Stimulated activated CD4-positive, alpha-beta T cell treated with anti-CD3 and anti-CD28 coated beads, Interleukin-1b, Interleukin-23, amount 100 ng/mL, for 48 hours (primary cell): ENCODE data around the gene MEIOC.
"Not testable (repeated sequence)": the region's sequence is repeated elsewhere in the genome, so short reads cannot be mapped to it uniquely, and the experiment has no call there.

Source experiments
- DNase-seq: peaks from one replicate; pipeline ENCODE4 v3.0.0-alpha.2; 2020

MEIOC gene

GRCh38 chr17:44655983-44656710 lies at the start of gene MEIOC:
MEIOC (plus strand) TSS chr17:44656468; CDS start chr17:44656614, 146 bp downstream.
- DNase-seq: peak; percentile 39

DNA sequence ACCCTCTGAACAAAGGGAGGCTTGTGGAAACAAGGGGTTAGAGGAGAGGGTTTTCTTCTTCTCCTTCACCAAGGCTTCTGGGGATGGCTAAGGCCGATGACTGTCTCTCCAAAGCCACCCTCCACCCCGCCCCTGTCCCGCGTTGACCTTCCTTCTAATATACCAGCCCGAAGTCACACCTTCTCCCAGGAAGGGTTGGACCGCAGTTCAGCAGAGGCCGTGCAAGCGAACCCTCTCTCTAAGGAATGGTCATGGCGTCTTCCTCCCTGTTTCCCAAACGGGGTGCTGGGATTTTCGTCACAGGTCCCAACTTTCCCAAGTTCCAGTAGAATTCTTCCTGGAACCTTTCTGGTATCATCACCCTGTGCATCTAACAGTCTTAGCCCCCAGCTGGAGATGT lies 49.6 kb upstream of the MEIOC start:
- no peak for DNase-seq

DNA sequence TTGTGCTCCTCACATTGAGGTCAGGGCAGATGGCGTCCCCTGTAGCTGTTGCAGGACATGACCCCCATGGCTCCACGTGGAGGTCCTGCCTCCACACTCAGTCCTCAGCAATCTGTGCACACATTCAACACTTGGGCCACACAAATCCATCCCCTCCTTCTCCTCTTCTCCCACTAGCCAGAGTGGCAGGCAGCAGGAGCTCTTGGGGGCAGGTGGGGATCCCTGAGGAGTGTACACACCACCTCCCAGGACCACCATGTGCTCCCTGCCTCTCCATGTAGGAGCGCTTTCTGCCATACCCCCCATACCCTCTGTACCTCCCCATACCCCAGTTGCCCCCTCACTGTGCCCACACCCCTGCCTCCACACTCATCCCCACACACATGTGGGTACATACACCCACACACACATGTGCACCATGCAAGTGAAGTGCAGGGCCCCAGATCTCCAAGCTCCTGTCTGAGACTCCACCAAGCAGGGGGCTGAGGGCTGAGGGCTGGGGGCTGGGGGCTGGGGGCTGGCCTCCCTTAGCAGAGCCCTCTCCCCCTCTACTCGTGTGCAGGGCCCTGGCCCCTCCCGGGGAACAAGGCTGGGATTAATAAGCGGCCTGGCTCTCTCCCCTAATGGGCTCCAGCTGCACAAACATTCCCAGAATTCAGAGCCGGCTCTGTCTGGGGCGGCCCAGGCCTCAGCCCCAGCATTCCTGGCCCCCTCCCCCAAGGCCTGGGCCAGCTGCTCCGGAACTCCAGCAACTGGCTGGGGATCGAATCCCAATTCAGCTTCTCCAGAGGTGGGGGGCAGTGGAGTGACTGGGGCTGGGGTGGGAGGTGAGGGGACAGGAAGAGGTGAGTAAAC lies 48.2 kb upstream of the MEIOC start:
- DNase-seq: no peak

- DNase-seq: no peak
These were observed 47.4 kb upstream of the MEIOC start for GRCh38 chr17:44608727-44609435.

- DNase-seq: no peak
These were observed 45.9 kb upstream of the MEIOC start for GRCh38 chr17:44610331-44610730.

- DNase-seq: no peak
These were observed 45.4 kb upstream of the MEIOC start for GRCh38 chr17:44610871-44611270.

GRCh38 chr17:44614862-44615261 lies 41.4 kb upstream of the MEIOC start:
- no peak for DNase-seq

- not testable (repeated sequence) for DNase-seq
These were observed 37.6 kb upstream of the MEIOC start for GRCh38 chr17:44618652-44619051.

DNA sequence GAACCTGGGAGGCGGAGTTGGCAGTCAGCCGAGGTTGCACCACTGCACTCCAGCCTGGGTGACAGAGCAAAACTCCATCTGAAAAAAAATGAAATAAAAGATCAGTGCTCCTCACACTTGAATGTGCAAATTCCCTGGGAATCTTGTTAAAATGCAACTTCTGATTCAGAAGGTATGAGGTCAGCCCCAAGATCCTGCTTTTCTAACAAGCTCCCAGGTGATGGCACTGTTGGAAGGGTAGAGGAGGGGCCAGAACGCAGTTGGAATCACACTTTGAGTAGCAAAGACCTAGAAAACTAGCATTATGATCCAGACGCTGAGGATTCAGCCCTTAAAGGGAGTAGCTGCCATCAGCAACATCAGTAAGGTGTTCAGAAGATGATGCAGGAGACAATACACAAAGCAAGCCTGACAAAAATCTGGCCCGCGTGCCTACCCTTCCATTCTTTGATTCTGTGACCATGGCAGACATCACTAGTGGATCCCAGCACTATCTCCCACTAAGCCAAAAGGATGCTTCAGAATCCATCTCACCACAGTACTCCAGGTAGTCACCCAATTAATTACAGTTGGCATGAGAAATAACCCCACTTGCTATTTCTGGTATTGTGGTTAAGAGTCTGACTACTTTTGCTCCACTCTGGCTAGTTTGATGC lies 33.1 kb upstream of the MEIOC start:
- no peak for DNase-seq

DNA sequence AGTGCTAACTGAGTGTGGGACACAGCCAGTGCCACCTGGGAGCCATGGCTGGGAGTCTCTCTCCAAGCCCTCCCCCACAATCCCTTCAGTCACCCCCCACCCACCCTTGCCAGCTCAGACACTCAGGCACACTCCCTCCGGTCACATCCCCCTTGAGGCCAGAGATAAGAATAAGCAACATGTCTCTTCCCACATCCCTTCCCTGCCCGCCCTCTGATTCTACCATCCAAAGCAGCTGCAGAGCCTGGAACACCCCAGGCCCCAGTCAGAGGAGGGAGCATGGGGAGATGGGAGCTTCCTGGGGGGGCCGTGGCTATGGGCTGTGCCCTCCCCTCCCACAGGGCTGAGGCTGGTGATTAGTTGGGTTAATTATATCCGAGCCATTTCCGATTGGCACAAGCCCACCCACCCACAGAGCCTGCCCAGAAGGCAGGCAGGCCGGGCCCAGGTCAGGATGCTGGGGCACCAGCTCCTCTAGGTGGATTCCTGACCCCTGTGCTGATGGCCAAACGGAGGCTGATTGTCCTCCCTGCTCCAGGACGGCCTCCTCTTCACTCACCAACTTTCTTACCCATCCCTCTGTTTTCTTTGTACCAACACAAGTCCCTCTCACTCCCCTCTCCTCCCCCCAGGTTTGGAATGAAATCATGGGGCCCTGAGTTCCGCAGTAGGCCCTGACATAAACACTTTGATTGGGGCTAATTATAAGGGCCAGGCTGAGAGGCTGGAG lies 28.6 kb upstream of the MEIOC start:
- DNase-seq: no peak

DNA sequence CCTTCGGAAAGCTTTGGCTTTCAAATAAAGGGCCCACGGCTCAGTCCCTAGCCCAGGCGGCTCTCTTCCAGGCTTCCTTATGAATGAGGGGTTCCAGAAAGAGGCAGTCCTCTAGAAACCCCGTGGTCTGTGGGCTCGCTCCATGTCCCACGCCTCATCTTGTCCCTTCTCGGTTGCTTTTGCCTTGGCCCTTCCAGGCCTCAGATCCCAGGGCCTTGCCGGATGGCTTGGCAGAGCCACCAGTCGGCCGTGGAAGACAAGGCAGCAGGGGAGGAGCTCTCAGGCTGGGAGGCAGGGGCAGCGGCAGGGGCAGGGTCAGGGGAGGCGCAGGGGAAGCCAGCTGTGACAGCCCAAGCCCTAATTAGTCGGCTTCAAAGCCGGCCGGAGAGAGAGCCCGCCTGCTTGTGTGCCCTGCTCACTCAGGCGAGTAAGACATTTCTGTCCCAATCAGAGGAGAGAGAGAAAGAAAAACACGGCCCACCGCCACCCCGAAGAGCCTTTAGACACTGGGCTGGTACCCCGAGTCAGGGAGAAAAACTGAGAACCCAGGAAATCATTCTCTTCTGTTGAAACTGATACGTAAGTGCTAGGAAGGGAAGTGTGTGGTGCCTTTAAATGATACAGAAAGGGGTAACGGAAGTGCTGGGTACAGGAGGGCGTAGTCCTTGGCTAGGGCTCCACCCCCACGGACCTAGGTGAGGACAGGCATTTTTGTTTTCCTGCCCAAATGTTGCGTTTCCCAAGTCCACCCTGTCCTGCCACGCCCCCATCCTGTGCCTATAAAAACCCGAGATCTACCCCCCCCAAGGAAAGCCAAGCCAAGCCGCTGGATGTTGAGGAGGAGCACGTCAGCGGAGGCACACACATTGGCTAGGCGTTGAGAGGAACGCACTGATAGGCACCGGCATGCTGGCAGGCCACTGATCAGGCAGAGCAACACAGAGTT lies 27.8 kb upstream of the MEIOC start:
- DNase-seq: no peak

DNA sequence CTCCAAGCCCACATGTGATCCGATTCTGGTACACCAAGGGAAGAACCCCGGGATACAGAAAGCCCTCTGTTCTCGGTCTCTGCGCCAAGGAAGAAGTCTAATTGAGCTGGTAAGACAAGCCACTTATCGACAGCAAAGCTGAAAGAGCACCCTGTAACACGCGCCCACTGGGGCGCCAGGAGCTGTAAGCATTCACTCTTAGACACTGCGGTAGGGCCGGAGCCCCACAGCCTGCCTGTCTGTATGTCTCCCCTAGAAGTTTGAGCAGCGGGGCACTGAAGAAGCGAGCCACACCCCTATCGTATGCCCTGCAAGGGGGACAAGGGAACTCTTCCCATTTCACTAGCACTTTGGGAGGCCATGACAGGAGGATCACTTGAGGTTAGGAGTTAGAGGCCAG lies 27.0 kb upstream of the MEIOC start:
- no peak for DNase-seq

DNA sequence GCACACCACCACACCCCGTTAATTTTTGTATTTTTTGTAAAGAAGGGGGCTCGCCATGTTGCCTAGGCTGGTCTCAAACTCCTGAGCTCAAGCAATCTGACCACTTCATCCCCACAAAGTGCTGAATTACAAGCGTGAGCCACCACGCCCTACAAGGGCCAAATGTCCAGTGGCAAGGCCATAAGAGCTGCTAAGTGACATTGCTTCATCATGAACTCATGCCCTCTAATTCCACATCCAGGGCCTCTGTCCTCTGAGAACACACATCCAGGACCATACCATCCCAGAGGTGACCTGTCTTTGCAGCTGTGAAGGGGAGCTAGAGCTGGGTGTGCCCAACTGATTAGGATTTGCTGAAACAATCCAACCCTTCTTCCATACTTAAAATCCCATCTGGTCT lies 25.6 kb upstream of the MEIOC start:
- no peak for DNase-seq

DNA sequence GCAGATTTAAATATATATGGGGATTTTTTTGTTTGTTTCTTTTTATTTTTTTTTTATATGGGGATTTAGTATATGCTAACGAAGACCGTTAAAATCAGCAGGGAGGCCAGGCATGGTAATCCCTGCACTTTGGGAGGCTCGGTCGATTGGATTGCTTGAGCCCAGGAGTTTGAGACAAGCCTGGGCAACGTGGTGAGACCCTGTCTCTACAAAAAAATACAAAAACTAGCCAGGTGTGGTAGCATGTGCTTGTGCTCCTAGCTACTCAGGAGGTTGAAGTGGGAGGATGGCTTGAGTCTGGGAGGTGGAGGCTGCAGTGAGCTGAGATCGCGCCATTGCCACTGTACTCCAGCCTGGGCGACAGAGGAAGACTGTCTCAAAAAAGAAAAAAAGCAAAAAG lies 22.3 kb upstream of the MEIOC start:
- DNase-seq: no peak

DNA sequence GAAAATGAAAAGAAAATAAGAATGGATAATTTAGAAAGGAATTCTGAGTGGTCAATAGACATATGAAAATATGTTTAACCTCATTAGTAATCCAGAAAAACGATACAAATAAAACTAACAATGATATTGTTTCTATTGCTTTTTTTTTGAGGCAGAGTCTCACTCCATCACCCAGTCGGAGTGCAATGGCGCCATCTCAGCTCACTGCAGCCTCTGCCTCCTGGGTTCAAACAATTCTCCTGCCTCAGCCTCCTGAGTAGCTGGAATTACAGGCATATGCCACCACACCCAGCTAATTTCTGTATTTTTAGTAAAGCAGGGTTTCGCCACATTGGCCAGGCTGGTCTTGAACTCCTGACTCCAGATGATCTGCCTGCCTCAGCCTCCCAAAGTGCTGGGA lies 21.9 kb upstream of the MEIOC start:
- not testable (repeated sequence) for DNase-seq

DNA sequence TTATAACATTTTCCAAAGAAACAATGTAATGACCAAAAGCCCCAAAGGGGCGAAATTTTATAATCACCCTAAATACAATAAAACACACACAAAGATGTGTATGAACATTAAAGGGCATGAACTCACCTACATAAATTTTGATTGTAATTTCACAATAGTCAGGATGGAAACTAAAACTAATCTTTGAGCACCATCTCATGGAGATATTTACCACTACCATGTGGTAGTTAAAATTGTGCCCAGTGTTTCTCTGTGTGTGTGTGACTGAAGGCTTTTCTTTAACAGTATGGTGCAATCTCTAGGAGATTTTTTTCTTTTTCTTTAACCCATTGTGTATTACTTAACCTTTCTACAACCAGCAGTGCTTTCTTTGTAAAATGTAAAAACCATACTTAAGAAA lies 19.7 kb upstream of the MEIOC start:
- DNase-seq: no peak

GRCh38 chr17:44637066-44637465 lies 19.2 kb upstream of the MEIOC start:
- no peak for DNase-seq

DNA sequence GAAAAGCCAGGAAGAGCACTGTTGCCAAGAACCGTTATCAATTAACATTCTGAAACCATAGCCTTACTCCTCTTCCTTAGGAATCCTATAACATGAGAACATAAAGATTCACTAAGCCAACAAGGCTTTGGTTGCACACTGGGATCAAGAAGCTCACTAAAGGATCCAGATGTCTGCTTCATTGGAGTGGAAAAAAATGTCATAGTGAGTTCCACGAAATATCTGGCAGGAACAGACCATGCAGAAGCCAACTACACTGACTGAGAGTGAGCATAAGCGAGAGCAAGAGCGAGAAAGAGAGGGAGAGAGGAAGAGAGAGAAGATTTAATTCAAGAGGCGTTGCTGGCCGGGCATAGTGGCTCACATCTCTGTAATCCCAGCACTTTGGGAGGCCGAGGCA lies 13.4 kb upstream of the MEIOC start:
- DNase-seq: no peak

GRCh38 chr17:44645341-44645740 lies 10.9 kb upstream of the MEIOC start:
- DNase-seq: no peak

- no peak for DNase-seq
These were observed 10.0 kb upstream of the MEIOC start for GRCh38 chr17:44646280-44646679.

- no peak for DNase-seq
These were observed 8.5 kb upstream of the MEIOC start for GRCh38 chr17:44647736-44648135.
